SU-DHL-6 (cell line): ENCODE measurements around the gene PSEN1.

Experiments used
- H2AFZ ChIP-seq: fragments of 200-600 bp; sonication (generic); 2 replicates; pipeline ENCODE4 v1.6.1; 2014; ENCODE audit warnings: low read depth, mild to moderate bottlenecking, moderate library complexity, mixed read lengths, antibody characterized with exemption, low read length; ENCODE audit not compliant: severe bottlenecking
- H3F3A ChIP-seq: fragments of 200-600 bp; shearing (Covaris generic); 2 replicates; pipeline ENCODE4 v1.6.0; 2016; ENCODE audit warnings: antibody characterized with exemption, mild to moderate bottlenecking; ENCODE audit not compliant: insufficient read depth
- H3K27ac ChIP-seq: fragments of 200-600 bp; sonication (generic); 2 replicates; pipeline ENCODE4 v1.5.1; 2016; ENCODE audit warnings: low read depth, mild to moderate bottlenecking, low read length, moderate library complexity, mixed read lengths
- H3K27me3 ChIP-seq: fragments of 200-600 bp; sonication (generic), shearing (Covaris generic); 2 replicates; pipeline ENCODE4 v1.6.0; 2014; ENCODE audit warnings: mild to moderate bottlenecking, low read length
- H3K36me3 ChIP-seq: fragments of 200-600 bp; sonication (generic); 2 replicates; pipeline ENCODE4 v1.6.1; 2014; ENCODE audit warnings: mild to moderate bottlenecking, low read length, mixed read lengths
- H3K4me2 ChIP-seq: fragments of 300-600, 200-600 bp; shearing (Covaris generic), sonication (generic); 2 replicates; pipeline ENCODE4 v1.6.0; 2014; ENCODE audit warnings: low read length, low read depth, mild to moderate bottlenecking; ENCODE audit not compliant: poor library complexity, severe bottlenecking
- H3K4me3 ChIP-seq: fragments of 200-600 bp; sonication (generic); 2 replicates; pipeline ENCODE4 v1.5.1; 2014; ENCODE audit warnings: antibody characterized with exemption, low read length, mild to moderate bottlenecking, mixed read lengths; ENCODE audit not compliant: insufficient read depth, poor library complexity, severe bottlenecking
- H3K79me2 ChIP-seq: fragments of 200-600 bp; sonication (generic); 2 replicates; pipeline ENCODE4 v1.6.1; 2014; ENCODE audit warnings: mild to moderate bottlenecking, low read length, moderate library complexity; ENCODE audit not compliant: insufficient read depth
- H3K9ac ChIP-seq: fragments of 200-600 bp; sonication (generic); 2 replicates; pipeline ENCODE4 v1.7.0; 2014; ENCODE audit warnings: mild to moderate bottlenecking, low read length
- H3K9me2 ChIP-seq: fragments of 200-600 bp; sonication (generic); replicated peaks from 2 replicates; pipeline ENCODE4 v1.6.1; 2014; ENCODE audit warnings: low read length; ENCODE audit not compliant: insufficient read depth
- H3K9me3 ChIP-seq: fragments of 200-600 bp; sonication (generic); 2 replicates; pipeline ENCODE4 v1.6.1; 2014; ENCODE audit warnings: low read length, mixed read lengths; ENCODE audit not compliant: insufficient read depth
- H4K20me1 ChIP-seq: fragments of 200-600 bp; sonication (generic); 2 replicates; pipeline ENCODE4 v1.6.1; 2014; ENCODE audit warnings: low read depth, mild to moderate bottlenecking, antibody characterized with exemption, low read length, moderate library complexity, mixed read lengths
- CTCF ChIP-seq: fragments of 200-600 bp; sonication (generic); IDR thresholded peaks from one replicate; pipeline ENCODE4 v1.5.1; 2017; ENCODE audit warnings: antibody characterized with exemption, mild to moderate bottlenecking, low read length, moderate library complexity; ENCODE audit not compliant: insufficient read depth, poor library complexity, severe bottlenecking
- EZH2phosphoT487 ChIP-seq: fragments of 200-600 bp; sonication (generic), shearing (Covaris generic); conservative IDR thresholded peaks from 2 replicates; pipeline ENCODE4 v1.6.1; 2018; ENCODE audit warnings: mild to moderate bottlenecking, antibody characterized with exemption, low read length, moderate library complexity, mixed read lengths

Gene PSEN1

DNA sequence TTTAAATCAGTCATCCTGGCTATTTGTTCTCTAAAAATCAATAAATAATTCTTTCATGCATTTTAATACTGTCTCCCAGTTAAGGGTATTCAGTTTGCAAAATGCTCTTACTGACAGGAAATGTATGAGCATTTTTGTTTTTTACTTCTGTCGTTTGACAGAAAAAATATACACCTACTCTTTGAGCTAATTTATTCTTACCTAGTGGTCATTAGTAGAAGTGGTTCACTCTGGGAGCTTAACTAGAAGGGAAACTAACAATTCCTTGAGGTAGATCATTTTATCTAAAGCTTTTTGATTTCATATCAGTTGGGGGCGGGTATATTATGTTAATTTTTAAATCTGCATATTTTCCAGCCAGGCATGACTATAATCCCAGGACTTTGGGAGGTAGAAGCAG, 67.2 kb downstream of the PSEN1 start:
- H2AFZ ChIP-seq, result no peak overlapping the region
- no peak overlapping the region for H3K9ac ChIP-seq
- H3K4me2 ChIP-seq, result no peak overlapping the region
- no peaks in the 10 kb centered on the region for H3K27me3 ChIP-seq
- H3K4me3 ChIP-seq, result no peak overlapping the region
- H3K9me2 ChIP-seq, result no peaks in the 10 kb centered on the region
- TF ChIP-seq CTCF (no peak), EZH2phosphoT487 (no peak)
- no peaks in the 10 kb centered on the region for H4K20me1 ChIP-seq
- no peaks in the 10 kb centered on the region for H3F3A ChIP-seq
- H3K79me2 ChIP-seq, result no peaks in the 10 kb centered on the region
- peaks cover 29% of the 10 kb centered on the region for H3K36me3 ChIP-seq
- peaks cover 13% of the 10 kb centered on the region; the same call in 1 of the 2 replicates for H3K9me3 ChIP-seq
- no peak overlapping the region for H3K27ac ChIP-seq

DNA sequence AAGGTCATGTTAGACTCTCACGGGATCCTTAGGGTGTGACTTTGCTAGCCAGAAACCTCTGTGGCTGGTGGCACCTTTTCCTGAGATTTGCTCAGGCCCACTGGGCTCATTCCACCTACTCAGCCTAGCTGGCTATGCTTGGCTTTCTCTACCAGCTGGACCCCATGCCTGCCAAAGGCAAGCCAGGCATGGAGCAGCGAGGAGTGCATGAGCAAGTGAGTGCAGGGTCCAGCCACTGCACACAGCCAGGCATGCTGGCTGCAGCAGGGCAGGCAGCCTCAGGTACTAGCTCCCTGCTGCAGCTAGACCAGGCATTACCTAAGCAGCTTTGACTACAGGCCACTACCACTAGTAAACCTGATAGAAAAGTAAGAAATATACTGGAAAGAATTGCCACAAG, 71.3 kb downstream of the PSEN1 start:
- Histone ChIP-seq H4K20me1 (no peaks in the 10 kb centered on the region), H3K36me3 (peaks cover 30% of the 10 kb centered on the region), H3K27ac (no peak overlapping the region), H3K4me2 (no peak overlapping the region), H3K4me3 (no peak overlapping the region), H3F3A (no peaks in the 10 kb centered on the region; the same call in 1 of the 2 replicates), H3K79me2 (no peaks in the 10 kb centered on the region), H3K27me3 (no peaks in the 10 kb centered on the region), H3K9ac (no peak overlapping the region), H2AFZ (no peak overlapping the region), H3K9me2 (no peaks in the 10 kb centered on the region), H3K9me3 (peaks cover 16% of the 10 kb centered on the region; the same call in 1 of the 2 replicates)
- TF ChIP-seq EZH2phosphoT487, result no peak
- no peak for TF ChIP-seq CTCF

DNA sequence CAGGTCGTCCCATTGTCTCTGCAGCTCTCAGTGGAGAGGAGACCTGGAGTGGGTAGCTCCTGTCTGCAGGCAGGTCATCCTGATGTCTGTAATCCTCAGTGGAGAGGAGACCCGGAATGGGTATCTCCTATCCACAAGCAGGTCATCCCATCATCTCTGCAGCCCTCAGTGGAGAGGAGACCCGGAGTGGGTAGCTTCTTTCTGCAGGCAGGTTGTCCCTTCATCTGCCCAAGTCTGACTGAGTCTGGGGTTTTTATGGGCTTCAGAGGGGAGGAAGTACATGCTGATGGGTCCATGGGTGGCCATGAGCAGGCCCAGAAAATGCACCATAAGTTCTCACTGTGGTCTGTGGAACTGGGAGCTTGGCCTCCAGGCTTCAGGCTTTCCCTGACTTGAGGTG, 72.1 kb downstream of the PSEN1 start:
- Histone ChIP-seq H3K36me3 (peaks cover 30% of the 10 kb centered on the region), H4K20me1 (no peaks in the 10 kb centered on the region), H3K9me2 (no peaks in the 10 kb centered on the region), H3K79me2 (no peaks in the 10 kb centered on the region), H3K27me3 (no peaks in the 10 kb centered on the region), H3K4me2 (no peak overlapping the region), H3K27ac (no peak overlapping the region), H3K9ac (no peak overlapping the region), H3K9me3 (peaks cover 16% of the 10 kb centered on the region; the same call in 1 of the 2 replicates), H3K4me3 (no peak overlapping the region), H3F3A (no peaks in the 10 kb centered on the region; the same call in 1 of the 2 replicates), H2AFZ (no peak overlapping the region)
- TF ChIP-seq EZH2phosphoT487 (no peak), CTCF (no peak)
